ENCODE data around the gene PRKCH. TPM values are rescaled to one million over a fixed set of nuclear protein-coding genes. Genes with fewer than 3 reads are reported as not detected.

Gene PRKCH
- total and polyA plus RNA-seq, 2 donors from 2014 or later: 8.3 to 47.0 TPM

DNA sequence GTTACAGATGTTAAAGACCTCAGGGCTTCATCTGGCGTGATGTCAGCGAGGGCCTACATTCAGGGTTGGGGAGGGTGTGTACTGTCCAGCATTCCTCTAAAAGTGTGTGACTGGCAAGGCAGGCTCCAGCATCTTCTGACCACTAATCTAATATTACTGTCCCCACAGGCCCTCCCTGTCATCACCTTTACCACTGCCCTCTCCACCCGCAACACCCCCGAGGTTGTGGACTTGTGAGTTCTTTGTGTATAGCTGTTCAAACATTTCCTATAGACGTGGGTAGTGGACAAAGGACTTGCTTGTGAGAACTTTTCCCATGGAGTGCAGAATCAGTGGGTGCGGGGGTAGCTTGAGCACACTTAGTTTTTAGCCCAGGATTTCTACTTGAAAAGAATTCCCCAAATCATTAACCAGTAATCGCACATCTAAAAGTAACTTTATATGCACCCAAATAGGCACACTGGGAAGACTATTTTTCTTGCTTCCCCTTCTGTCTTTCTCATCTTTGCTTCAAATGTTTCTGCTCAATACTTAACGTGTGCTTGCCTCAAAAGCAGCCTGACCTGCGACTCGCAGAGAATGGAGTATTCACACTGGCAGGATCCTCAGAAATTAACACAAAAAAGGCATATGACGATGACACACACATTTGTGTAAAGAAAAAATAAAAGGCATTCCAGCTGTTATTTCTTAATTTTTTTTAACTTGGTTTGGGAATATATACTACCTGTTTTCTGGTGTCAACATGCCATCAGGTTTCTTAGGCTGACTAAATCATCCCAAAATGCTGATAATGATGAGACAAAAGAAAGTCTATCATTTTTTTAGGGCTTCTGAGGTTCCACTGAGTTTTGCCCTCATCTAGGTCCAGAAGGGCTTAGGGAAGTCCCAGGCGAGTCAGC, 215.5 kb downstream of the PRKCH start:
- Histone ChIP-seq H3K9me3 (ENCODE audit: control insufficient read depth in 2 of 3, insufficient read depth in 1 of 3, low read length in 3 of 3) (no peaks in the 10 kb centered on the region), H3K27me3 (ENCODE audit: control insufficient read depth, insufficient read depth, low read length) (no peaks in the 10 kb centered on the region), H3K4me1 (ENCODE audit: control insufficient read depth in 2 of 3, insufficient read depth in 2 of 3, low read depth in 1 of 3, low read length in 3 of 3) (peaks cover 0 to 28% (median 24%) of the 10 kb centered on the region in 3 donors), H3K36me3 (ENCODE audit: control insufficient read depth in 2 of 3, insufficient read depth in 3 of 3, low read length in 3 of 3) (no peaks in the 10 kb centered on the region), H3K4me3 (ENCODE audit: low read length in 3 of 3) (no peak overlapping the region), H3K9ac (ENCODE audit: low read length in 3 of 3) (peak overlapping the region in 1 of 3 donors; percentile 21), H3K27ac (ENCODE audit: low read depth in 2 of 2, low read length in 2 of 2) (peak overlapping the region; percentile 58 to 93)
- FAIRE-seq: no peak
- TF ChIP-seq CTCF (IDR thresholded peaks at IDR 0.05; ENCODE audit: borderline replicate concordance, extremely low read depth, insufficient read depth): no peak
- intact Hi-C loops (cut with DNase I): no loop called here
- peak in 1 of 5 donors; percentile 53 for DNase-seq

- Histone ChIP-seq H3K9ac (ENCODE audit: low read length in 3 of 3) (peak overlapping the region in 2 of 3 donors; percentile 1 to 9), H3K27me3 (ENCODE audit: control insufficient read depth, insufficient read depth, low read length) (no peaks in the 10 kb centered on the region), H3K4me3 (ENCODE audit: low read length in 3 of 3) (no peak overlapping the region), H3K36me3 (ENCODE audit: control insufficient read depth in 2 of 3, insufficient read depth in 3 of 3, low read length in 3 of 3) (no peaks in the 10 kb centered on the region), H3K9me3 (ENCODE audit: control insufficient read depth in 2 of 3, insufficient read depth in 1 of 3, low read length in 3 of 3) (no peaks in the 10 kb centered on the region), H3K4me1 (ENCODE audit: control insufficient read depth in 2 of 3, insufficient read depth in 2 of 3, low read depth in 1 of 3, low read length in 3 of 3) (peaks cover 0 to 31% (median 21%) of the 10 kb centered on the region in 3 donors), H3K27ac (ENCODE audit: low read depth in 2 of 2, low read length in 2 of 2) (peak overlapping the region; percentile 58 to 93)
- intact Hi-C loops (cut with DNase I): no loop called here
- TF ChIP-seq CTCF (IDR thresholded peaks at IDR 0.05; ENCODE audit: borderline replicate concordance, extremely low read depth, insufficient read depth): no peak
- FAIRE-seq: no peak
- DNase-seq: no peak
Measured at GRCh38 chr14:61537563-61538463, 216.4 kb downstream of the PRKCH start.

GRCh38 chr14:61538464-61539022, 217.2 kb downstream of the PRKCH start:
- Histone ChIP-seq H3K9ac (ENCODE audit: low read length in 3 of 3) (peak overlapping the region in 1 of 3 donors; percentile 9), H3K4me3 (ENCODE audit: low read length in 3 of 3) (no peak overlapping the region), H3K4me1 (ENCODE audit: control insufficient read depth in 2 of 3, insufficient read depth in 2 of 3, low read depth in 1 of 3, low read length in 3 of 3) (peaks cover 0 to 36% (median 28%) of the 10 kb centered on the region in 3 donors), H3K27me3 (ENCODE audit: control insufficient read depth, insufficient read depth, low read length) (no peaks in the 10 kb centered on the region), H3K36me3 (ENCODE audit: control insufficient read depth in 2 of 3, insufficient read depth in 3 of 3, low read length in 3 of 3) (no peaks in the 10 kb centered on the region), H3K9me3 (ENCODE audit: control insufficient read depth in 2 of 3, insufficient read depth in 1 of 3, low read length in 3 of 3) (no peaks in the 10 kb centered on the region), H3K27ac (ENCODE audit: low read depth in 2 of 2, low read length in 2 of 2) (peak overlapping the region; percentile 23 to 93)
- TF ChIP-seq CTCF (IDR thresholded peaks at IDR 0.05; ENCODE audit: borderline replicate concordance, extremely low read depth, insufficient read depth): no peak
- no peak for DNase-seq
- intact Hi-C loops (cut with DNase I): no loop called here
- no peak for FAIRE-seq

Data from kidney (tissue), 14 donors.